GM23248 (cell line): ENCODE data around the gene FAM174B.

Experiments used
- EZH2 ChIP-seq: fragments of 200-600 bp; sonication (generic); IDR thresholded peaks from 2 replicates; pipeline ENCODE4 v1.6.1; 2018; ENCODE audit warnings: antibody characterized with exemption, mild to moderate bottlenecking; ENCODE audit not compliant: insufficient read depth, poor library complexity, severe bottlenecking
- EZH2phosphoT487 ChIP-seq: fragments of 200-600 bp; sonication (generic); IDR thresholded peaks from 2 replicates; pipeline ENCODE4 v1.6.1; 2018; ENCODE audit warnings: antibody characterized with exemption, moderate library complexity, mild to moderate bottlenecking, low read depth; ENCODE audit not compliant: insufficient read depth

DNA sequence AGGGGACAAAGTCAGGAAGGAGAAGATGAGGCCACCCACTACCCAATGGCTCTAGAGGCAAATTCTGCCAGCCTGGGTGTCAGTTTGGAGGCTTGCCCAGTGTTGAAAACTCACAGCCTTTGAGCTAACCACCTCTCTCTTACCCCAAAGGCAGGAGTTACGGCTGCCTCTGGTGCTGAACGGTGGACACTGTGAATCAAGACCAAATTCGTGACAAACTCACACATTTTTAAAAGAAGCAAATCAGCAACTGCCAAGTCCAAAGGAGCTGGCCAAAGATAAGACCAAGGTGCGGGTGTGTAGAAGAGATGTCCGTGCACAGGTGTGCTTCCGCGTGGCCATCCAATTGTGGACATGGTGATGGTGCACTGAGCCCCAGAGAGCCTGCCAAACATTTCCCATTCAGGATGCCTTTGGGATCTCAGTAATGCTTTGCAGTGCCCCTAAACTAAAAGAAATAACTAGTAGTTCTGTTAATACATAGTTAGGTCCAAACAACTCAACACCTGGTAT lies 74.6 kb downstream of the FAM174B start:
- no peak for TF ChIP-seq EZH2
- no peak for TF ChIP-seq EZH2phosphoT487
